HepG2 (cell line): ENCODE results near the gene DRC7. TPM values are rescaled to one million over a fixed set of nuclear protein-coding genes. Genes with fewer than 3 reads are reported as not detected.

Source experiments
- AHR ChIP-seq: IDR thresholded peaks from 2 replicates; pipeline ENCODE4 v1.6.1; 2018; ENCODE audit warnings: missing genetic modification reagents, missing compliant biosample characterization
- ATF2 ChIP-seq: sonication (generic); formaldehyde crosslinking; IDR thresholded peaks from 2 replicates; pipeline ENCODE4 v1.4.0; 2020; ENCODE audit warnings: missing genetic modification reagents
- BORCS8-MEF2B ChIP-seq: sonication (generic); formaldehyde crosslinking; IDR thresholded peaks from 2 replicates; pipeline ENCODE4 v1.8.0; 2022; ENCODE audit warnings: mild to moderate bottlenecking, missing genetic modification reagents
- FOXO4 ChIP-seq: sonication (generic); formaldehyde crosslinking; conservative IDR thresholded peaks from 2 replicates; pipeline ENCODE4 v1.8.1; 2023; ENCODE audit warnings: missing genetic modification reagents
- HMG20B ChIP-seq: conservative IDR thresholded peaks from 2 replicates; pipeline ENCODE4 v1.6.1; 2016; ENCODE audit warnings: missing genetic modification reagents, missing compliant biosample characterization
- HNF4G ChIP-seq, 2 experiments: sonication (generic) in 1 of 2; formaldehyde crosslinking in 1 of 2; IDR thresholded peaks; 2 replicates each; pipeline versions ENCODE4 v1.4.0 to v1.6.1; 2011 to 2020; ENCODE audit warnings: borderline replicate concordance in 2 of 2, low read depth in 2 of 2, mild to moderate bottlenecking in 2 of 2, low read length in 1 of 2, missing genetic modification reagents in 1 of 2, moderate library complexity in 1 of 2
- HNRNPL ChIP-seq: fragments of 200-400 bp; formaldehyde crosslinking; IDR thresholded peaks from 2 replicates; pipeline ENCODE4 v1.6.1; 2017; ENCODE audit warnings: mild to moderate bottlenecking, low read depth, low read length
- HOXA9 ChIP-seq: sonication (generic); formaldehyde crosslinking; IDR thresholded peaks from 2 replicates; pipeline ENCODE4 v1.8.1; 2022; ENCODE audit warnings: missing genetic modification reagents, mild to moderate bottlenecking, moderate library complexity, borderline replicate concordance
- IKZF1 ChIP-seq: fragments of 450-650 bp; IDR thresholded peaks from 2 replicates; pipeline ENCODE4 v1.7.1; 2016
- ISX ChIP-seq: sonication (generic); formaldehyde crosslinking; conservative IDR thresholded peaks from 2 replicates; pipeline ENCODE4 v1.5.0; 2020; ENCODE audit warnings: missing genetic modification reagents
- MAFK ChIP-seq, 2 experiments: IDR thresholded peaks in 1 of 2; conservative IDR thresholded peaks in 1 of 2; 2 replicates each; pipeline ENCODE4 v1.6.1; 2011; ENCODE audit warnings: improper control_type of control experiment in 2 of 2, low read length in 2 of 2
- MTA1 ChIP-seq: sonication (generic); formaldehyde crosslinking; IDR thresholded peaks from 2 replicates; pipeline ENCODE4 v1.4.0; 2020; ENCODE audit warnings: missing genetic modification reagents, mild to moderate bottlenecking, borderline replicate concordance
- NFYC ChIP-seq: IDR thresholded peaks from 2 replicates; pipeline ENCODE4 v1.6.1; 2016; ENCODE audit warnings: missing genetic modification reagents, missing compliant biosample characterization
- PAF1 ChIP-seq: IDR thresholded peaks from 2 replicates; pipeline ENCODE4 v1.6.1; 2016; ENCODE audit warnings: missing genetic modification reagents, missing compliant biosample characterization
- RBM22 ChIP-seq: fragments of 200-400 bp; formaldehyde crosslinking; optimal IDR thresholded peaks from 2 replicates; pipeline ENCODE3; 2017; ENCODE audit warnings: mild to moderate bottlenecking, low read length, moderate library complexity
- SOX6 ChIP-seq, 2 experiments: fragments of 450-650 bp in 1 of 2; sonication (generic) in 1 of 2; formaldehyde crosslinking in 1 of 2; IDR thresholded peaks; 2 replicates each; pipeline versions ENCODE4 v1.4.0 to v1.6.1; 2017 to 2020; ENCODE audit warnings: antibody characterized with exemption in 1 of 2, mild to moderate bottlenecking in 1 of 2, missing genetic modification reagents in 1 of 2
- SP140L ChIP-seq: sonication (generic); formaldehyde crosslinking; IDR thresholded peaks from 2 replicates; pipeline ENCODE4 v1.4.0; 2020; ENCODE audit warnings: missing genetic modification reagents, borderline replicate concordance
- STAG1 ChIP-seq: sonication (generic); formaldehyde crosslinking; IDR thresholded peaks from 2 replicates; pipeline ENCODE4 v1.4.0; 2020; ENCODE audit warnings: missing genetic modification reagents
- TAF1 ChIP-seq: sonication (generic); formaldehyde crosslinking; IDR thresholded peaks from 2 replicates; pipeline ENCODE4 v1.4.0; 2020; ENCODE audit warnings: missing genetic modification reagents
- ZFP36L2 ChIP-seq: sonication (generic); formaldehyde crosslinking; IDR thresholded peaks from 2 replicates; pipeline ENCODE4 v1.4.0; 2020; ENCODE audit warnings: missing genetic modification reagents
- ZFP41 ChIP-seq: sonication (generic); formaldehyde crosslinking; IDR thresholded peaks from 2 replicates; pipeline ENCODE4 v1.4.0; 2020; ENCODE audit warnings: mild to moderate bottlenecking, missing genetic modification reagents, borderline replicate concordance
- ZFP91 ChIP-seq: sonication (generic); formaldehyde crosslinking; IDR thresholded peaks from 2 replicates; pipeline ENCODE4 v1.9.0; 2022; ENCODE audit warnings: missing genetic modification reagents, mild to moderate bottlenecking, borderline replicate concordance
- ZNF354B ChIP-seq: sonication (generic); formaldehyde crosslinking; IDR thresholded peaks from 2 replicates; pipeline ENCODE4 v1.8.0; 2022; ENCODE audit warnings: mild to moderate bottlenecking, missing genetic modification reagents
- ZNF724P ChIP-seq: sonication (generic); formaldehyde crosslinking; IDR thresholded peaks from 2 replicates; pipeline ENCODE4 v1.8.0; 2022; ENCODE audit warnings: missing genetic modification reagents, borderline replicate concordance
- ZNF775 ChIP-seq: sonication (generic); formaldehyde crosslinking; IDR thresholded peaks from 2 replicates; pipeline ENCODE4 v1.4.0; 2020; ENCODE audit warnings: missing genetic modification reagents, mild to moderate bottlenecking, moderate library complexity, borderline replicate concordance
- polyA plus RNA-seq, 8 experiments: library from polyadenylated mRNA; depleted of rRNA in 3 of 8; stranded (reverse) in 7 of 8; unstranded in 1 of 8; fragments of >200 nt; fragmentation: Illumina TruSeq in 4 of 8; extraction: Trizol in 4 of 8; gene quantifications; 2 replicates each; pipeline versions ENCODE4 v1.2.1 to v1.2.3, GENCODE V29; 2011 to 2016; ENCODE audit warnings: low read depth in 4 of 8, missing spikeins in 1 of 8, mixed read lengths in 1 of 8; ENCODE audit not compliant: insufficient read depth in 1 of 8
- total RNA-seq, 5 experiments: library from RNA; depleted of rRNA; stranded (reverse); fragments of >200 nt; fragmentation: Illumina TruSeq; extraction: Trizol; gene quantifications; 2 replicates each; pipeline ENCODE4 v1.2.3, GENCODE V29; 2016; ENCODE audit warnings: low read depth in 1 of 5

The DRC7 gene
- total and polyA plus RNA-seq, 2 of the 13 experiments (the other 11 are each of a cell fraction or from before 2014, with no cell fraction given) = 2.7 to 3.4 TPM

- TF ChIP-seq SOX6 (IDR thresholded peaks at IDR 0.05) (no peak), SOX6 (CRISPR knock-in tag; IDR thresholded peaks at IDR 0.05) (peak; percentile 72), IKZF1 (no peak), HNRNPL (0 out of 2 replicates have a peak, but pooled peaks have one; percentile 18), MAFK (conservative IDR thresholded peaks at IDR 0.05 in 1 of 2, IDR thresholded peaks at IDR 0.05 in 1 of 2; ENCODE audit: low read length in 2 of 2) (0 out of 4 replicates have a peak, but pooled peaks of 1 of the 2 experiments have one; percentile 5), STAG1 (CRISPR knock-in tag) (peak; percentile 100), ZNF775 (CRISPR knock-in tag) (no peak), ZFP91 (CRISPR knock-in tag) (peak; percentile 87), SP140L (CRISPR knock-in tag) (peak; percentile 59; the same call in 1 of the 2 replicates), ZNF354B (CRISPR knock-in tag) (peak; percentile 94; the same call in 1 of the 2 replicates), ATF2 (CRISPR knock-in tag) (peak; percentile 88), ZNF724P (CRISPR knock-in tag) (peak; percentile 76; the same call in 1 of the 2 replicates), ZFP41 (CRISPR knock-in tag) (no peak), BORCS8-MEF2B (CRISPR knock-in tag) (peak; percentile 92), ISX (CRISPR knock-in tag) (no peak), HMG20B (peak; percentile 24; the same call in 1 of the 2 replicates), RBM22 (peak; percentile 81), MTA1 (CRISPR knock-in tag) (peak; percentile 76; the same call in 1 of the 2 replicates), ZFP36L2 (peak; percentile 32; the same call in 1 of the 2 replicates), PAF1 (CRISPR knock-in tag) (no peak), FOXO4 (CRISPR knock-in tag) (no peak), TAF1 (CRISPR knock-in tag) (no peak), HNF4G (IDR thresholded peaks at IDR 0.05; ENCODE audit: borderline replicate concordance, low read depth, low read length) (no peak), HNF4G (CRISPR knock-in tag; IDR thresholded peaks at IDR 0.05; ENCODE audit: borderline replicate concordance, low read depth) (0 out of 2 replicates have a peak, but pooled peaks have one; percentile 66), HOXA9 (CRISPR knock-in tag) (no peak), NFYC (CRISPR knock-in tag) (no peak), AHR (CRISPR knock-in tag) (0 out of 2 replicates have a peak, but pooled peaks have one; percentile 78)
Measured at GRCh38 chr16:57648581-57649442, 45.8 kb upstream of the DRC7 start (continued).
